H9 (cell line): Measurements from ENCODE around the gene TTC13. TPM values are rescaled to one million over a fixed set of nuclear protein-coding genes. Genes with fewer than 3 reads are reported as not detected.

Source experiments
- DNase-seq: peaks from one replicate; pipeline ENCODE4 v3.0.0-alpha.2; 2017
- H2AFZ ChIP-seq: one replicate; pipeline ENCODE4 v1.6.1; 2013; ENCODE audit warnings: mild to moderate bottlenecking, low read length, control low read depth, moderate library complexity
- H2AK5ac ChIP-seq: 2 replicates; pipeline ENCODE4 v1.6.1; 2013; ENCODE audit warnings: low read length, control low read depth, mixed read lengths; ENCODE audit not compliant: insufficient read length
- H2BK120ac ChIP-seq: one replicate; pipeline ENCODE4 v1.6.1; 2013; ENCODE audit warnings: low read depth, mild to moderate bottlenecking, low read length, control low read depth, inconsistent platforms; ENCODE audit not compliant: poor library complexity, severe bottlenecking
- H2BK12ac ChIP-seq: 2 replicates; pipeline ENCODE4 v1.6.1; 2013; ENCODE audit warnings: low read length, control low read depth, mixed read lengths, low read depth; ENCODE audit not compliant: insufficient read length
- H2BK15ac ChIP-seq: 2 replicates; pipeline ENCODE4 v1.6.1; 2013; ENCODE audit warnings: low read depth, low read length, control low read depth
- H2BK20ac ChIP-seq: one replicate; pipeline ENCODE4 v1.6.1; 2013; ENCODE audit warnings: low read depth, mild to moderate bottlenecking, low read length, control low read depth, inconsistent platforms; ENCODE audit not compliant: poor library complexity, severe bottlenecking
- H2BK5ac ChIP-seq: 2 replicates; pipeline ENCODE4 v1.6.1; 2013; ENCODE audit warnings: low read length, control low read depth, mixed read lengths; ENCODE audit not compliant: insufficient read length
- H3K14ac ChIP-seq: 2 replicates; pipeline ENCODE4 v1.6.1; 2013; ENCODE audit warnings: low read length, control low read depth; ENCODE audit not compliant: insufficient read depth
- H3K18ac ChIP-seq: 2 replicates; pipeline ENCODE4 v1.6.1; 2013; ENCODE audit warnings: low read depth, mild to moderate bottlenecking, mixed read lengths, low read length, control low read depth; ENCODE audit not compliant: insufficient read length
- H3K23ac ChIP-seq: 2 replicates; pipeline ENCODE4 v1.6.1; 2013; ENCODE audit warnings: low read length, control low read depth, mixed read lengths, low read depth; ENCODE audit not compliant: insufficient read length
- H3K23me2 ChIP-seq: 2 replicates; pipeline ENCODE4 v1.6.1; 2013; ENCODE audit warnings: low read depth, mild to moderate bottlenecking, mixed read lengths, low read length, control low read depth; ENCODE audit not compliant: insufficient read length, poor library complexity, severe bottlenecking
- H3K27ac ChIP-seq: 2 replicates; pipeline ENCODE4 v1.5.1; 2013; ENCODE audit warnings: low read length, control low read depth, mixed read lengths, low read depth; ENCODE audit not compliant: insufficient read length
- H3K27me3 ChIP-seq: 2 replicates; pipeline ENCODE4 v1.6.1; 2013; ENCODE audit warnings: low read length, control low read depth, inconsistent platforms; ENCODE audit not compliant: insufficient read depth
- H3K4ac ChIP-seq: 2 replicates; pipeline ENCODE4 v1.6.1; 2013; ENCODE audit warnings: low read depth, mild to moderate bottlenecking, control low read depth, inconsistent platforms, low read length, moderate library complexity
- H3K4me1 ChIP-seq: 2 replicates; pipeline ENCODE4 v1.6.1; 2013; ENCODE audit warnings: low read length, control low read depth, inconsistent platforms; ENCODE audit not compliant: insufficient read depth
- H3K4me2 ChIP-seq: 2 replicates; pipeline ENCODE4 v1.6.1; 2013; ENCODE audit warnings: low read length, control low read depth, mixed read lengths; ENCODE audit not compliant: insufficient read length, insufficient read depth
- H3K56ac ChIP-seq: 2 replicates; pipeline ENCODE4 v1.6.1; 2013; ENCODE audit warnings: low read depth, mild to moderate bottlenecking, mixed read lengths, low read length, control low read depth; ENCODE audit not compliant: insufficient read length
- H3K79me1 ChIP-seq: 2 replicates; pipeline ENCODE4 v1.6.1; 2013; ENCODE audit warnings: low read depth, mild to moderate bottlenecking, moderate library complexity, low read length, control low read depth, inconsistent platforms; ENCODE audit not compliant: insufficient read depth, poor library complexity, severe bottlenecking
- H3K79me2 ChIP-seq: 2 replicates; pipeline ENCODE4 v1.6.1; 2013; ENCODE audit warnings: low read length, control low read depth, inconsistent platforms; ENCODE audit not compliant: insufficient read depth
- H3K9ac ChIP-seq: 2 replicates; pipeline ENCODE4 v1.6.1; 2013; ENCODE audit warnings: low read length, control low read depth, mixed read lengths; ENCODE audit not compliant: insufficient read length; ENCODE audit errors: extremely low read depth
- H3K9me3 ChIP-seq: one replicate; pipeline ENCODE4 v1.6.1; 2013; ENCODE audit warnings: low read depth, low read length, inconsistent platforms; ENCODE audit not compliant: control insufficient read depth
- H3T11ph ChIP-seq: one replicate; pipeline ENCODE4 v1.6.1; 2013; ENCODE audit warnings: mild to moderate bottlenecking, low read length, control low read depth, inconsistent platforms
- H4K20me1 ChIP-seq: one replicate; pipeline ENCODE4 v1.6.1; 2013; ENCODE audit not compliant: control insufficient read depth, insufficient read length, insufficient read depth
- H4K5ac ChIP-seq: 2 replicates; pipeline ENCODE4 v1.6.1; 2013; ENCODE audit warnings: low read depth, mild to moderate bottlenecking, mixed read lengths, low read length, control low read depth; ENCODE audit not compliant: insufficient read length
- H4K8ac ChIP-seq: replicated peaks from 2 replicates; pipeline ENCODE4 v1.6.1; 2013; ENCODE audit warnings: low read length, control low read depth, mixed read lengths, low read depth; ENCODE audit not compliant: insufficient read length
- H4K91ac ChIP-seq: 2 replicates; pipeline ENCODE4 v1.6.1; 2013; ENCODE audit warnings: low read depth, mild to moderate bottlenecking, moderate library complexity, mixed read lengths, low read length, control low read depth; ENCODE audit not compliant: insufficient read length
- H3K27ac Mint-ChIP-seq, 3 experiments: 2 replicates in 2 of 3; 3 replicates in 1 of 3; pipeline ENCODE4 v1.8.0; 2020 to 2021; ENCODE audit warnings: mixed read lengths in 3 of 3, mild to moderate bottlenecking in 1 of 3, moderate library complexity in 1 of 3
- H3K27me3 Mint-ChIP-seq: 2 replicates; pipeline ENCODE4 v1.8.0; 2021; ENCODE audit warnings: low read depth, mild to moderate bottlenecking, moderate library complexity, mixed read lengths
- H3K36me3 Mint-ChIP-seq, 3 experiments: 2 replicates in 2 of 3; 3 replicates in 1 of 3; pipeline ENCODE4 v1.8.0; 2020 to 2021; ENCODE audit warnings: low read depth in 3 of 3, mixed read lengths in 3 of 3; ENCODE audit not compliant: insufficient read depth in 1 of 3
- H3K4me1 Mint-ChIP-seq, 2 experiments: 2 replicates each; pipeline ENCODE4 v1.8.0; 2020; ENCODE audit warnings: mixed read lengths in 2 of 2
- H3K4me3 Mint-ChIP-seq, 2 experiments: 2 replicates in 1 of 2; 3 replicates in 1 of 2; pipeline ENCODE4 v1.8.0; 2020 to 2021; ENCODE audit warnings: mild to moderate bottlenecking in 2 of 2, mixed read lengths in 2 of 2, moderate library complexity in 1 of 2
- H3K9me3 Mint-ChIP-seq, 2 experiments: 2 replicates in 1 of 2; 3 replicates in 1 of 2; pipeline ENCODE4 v1.8.0; 2020; ENCODE audit warnings: mild to moderate bottlenecking in 2 of 2, mixed read lengths in 2 of 2, moderate library complexity in 1 of 2
- WGBS: extraction: QIAGEN DNeasy Blood & Tissue Kit; methylation state at CpG from one replicate; pipeline ENCODE4 v1.1.7; 2013; ENCODE audit warnings: missing lambda C conversion rate, low lambda C conversion rate, mixed read lengths; ENCODE audit not compliant: insufficient read length; ENCODE audit errors: extremely low coverage; 5-methylcytosine and 5-hydroxymethylcytosine counted together
- total RNA-seq: library from RNA; stranded (reverse); gene quantifications from 2 replicates; pipeline ENCODE4 v1.2.1, GENCODE V29; 2021
- TF ChIP-seq, protein P1 (sequence below): fragments of 200-600 bp; sonication (generic); conservative IDR thresholded peaks from 3 replicates; pipeline ENCODE4 v1.8.0; 2021; ENCODE audit warnings: antibody characterized with exemption, mild to moderate bottlenecking

TTC13 gene
- total RNA-seq, 1 experiment from 2014 or later: 7.6 TPM

DNA sequence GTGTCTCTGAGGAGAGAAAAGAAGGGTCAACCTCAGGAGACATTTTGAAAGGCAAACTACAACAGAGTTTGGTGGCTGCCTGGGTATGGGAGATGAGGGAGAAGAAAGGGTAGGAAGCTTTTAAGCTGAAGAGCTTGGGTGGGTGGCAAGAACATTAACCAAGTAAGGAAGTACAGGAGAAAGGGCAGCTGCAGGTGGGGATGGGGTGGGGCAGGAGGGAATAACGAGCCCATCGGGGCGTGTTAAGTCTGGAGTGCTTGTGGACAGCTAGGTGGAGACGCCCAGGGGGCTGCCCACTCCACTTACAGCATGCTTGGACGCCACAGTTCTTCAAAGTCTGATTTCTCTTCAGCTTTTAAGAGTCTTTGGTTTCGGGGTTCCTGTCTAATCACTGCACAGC, 42.8 kb downstream of the TTC13 start:
- no peak overlapping the region for H2AFZ ChIP-seq
- no peaks in the 10 kb centered on the region for H3K4me1 Mint-ChIP-seq
- no peak overlapping the region for H3K23ac ChIP-seq
- H2BK120ac ChIP-seq: no peak overlapping the region
- no peaks in the 10 kb centered on the region for H3K36me3 Mint-ChIP-seq
- no peaks in the 10 kb centered on the region for H3K79me1 ChIP-seq
- H3K23me2 ChIP-seq: no peaks in the 10 kb centered on the region
- no CpG with 5 or more reads among the region's 6 CpGs for WGBS
- no peaks in the 10 kb centered on the region for H3K4me1 ChIP-seq
- H3K79me2 ChIP-seq: no peaks in the 10 kb centered on the region
- no peak overlapping the region for H3K27ac ChIP-seq
- H3K4ac ChIP-seq: no peak overlapping the region
- no peak overlapping the region for H3K4me3 Mint-ChIP-seq
- H4K5ac ChIP-seq: no peak overlapping the region
- no peak overlapping the region for H4K8ac ChIP-seq
- no peaks in the 10 kb centered on the region; the same call in 1 of the 2 replicates for H3K27me3 Mint-ChIP-seq
- H3T11ph ChIP-seq: no peak overlapping the region
- H3K9ac ChIP-seq: no peak overlapping the region
- no peak overlapping the region for H3K27ac Mint-ChIP-seq
- DNase-seq: no peak
- no peak overlapping the region for H2AK5ac ChIP-seq
- H3K18ac ChIP-seq: no peak overlapping the region
- no peaks in the 10 kb centered on the region for H3K9me3 Mint-ChIP-seq
- H4K20me1 ChIP-seq: no peaks in the 10 kb centered on the region
- H2BK15ac ChIP-seq: no peak overlapping the region
- no peak overlapping the region for H2BK5ac ChIP-seq
- H2BK12ac ChIP-seq: no peak overlapping the region
- H4K91ac ChIP-seq: no peak overlapping the region
- no peak overlapping the region for H3K4me2 ChIP-seq
- H3K56ac ChIP-seq: no peak overlapping the region
- H3K27me3 ChIP-seq: no peaks in the 10 kb centered on the region
- no peak overlapping the region for H3K14ac ChIP-seq
- no peaks in the 10 kb centered on the region for H3K9me3 ChIP-seq
- TF ChIP-seq, protein P1, sequence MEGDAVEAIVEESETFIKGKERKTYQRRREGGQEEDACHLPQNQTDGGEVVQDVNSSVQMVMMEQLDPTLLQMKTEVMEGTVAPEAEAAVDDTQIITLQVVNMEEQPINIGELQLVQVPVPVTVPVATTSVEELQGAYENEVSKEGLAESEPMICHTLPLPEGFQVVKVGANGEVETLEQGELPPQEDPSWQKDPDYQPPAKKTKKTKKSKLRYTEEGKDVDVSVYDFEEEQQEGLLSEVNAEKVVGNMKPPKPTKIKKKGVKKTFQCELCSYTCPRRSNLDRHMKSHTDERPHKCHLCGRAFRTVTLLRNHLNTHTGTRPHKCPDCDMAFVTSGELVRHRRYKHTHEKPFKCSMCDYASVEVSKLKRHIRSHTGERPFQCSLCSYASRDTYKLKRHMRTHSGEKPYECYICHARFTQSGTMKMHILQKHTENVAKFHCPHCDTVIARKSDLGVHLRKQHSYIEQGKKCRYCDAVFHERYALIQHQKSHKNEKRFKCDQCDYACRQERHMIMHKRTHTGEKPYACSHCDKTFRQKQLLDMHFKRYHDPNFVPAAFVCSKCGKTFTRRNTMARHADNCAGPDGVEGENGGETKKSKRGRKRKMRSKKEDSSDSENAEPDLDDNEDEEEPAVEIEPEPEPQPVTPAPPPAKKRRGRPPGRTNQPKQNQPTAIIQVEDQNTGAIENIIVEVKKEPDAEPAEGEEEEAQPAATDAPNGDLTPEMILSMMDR: no peak
- no peak overlapping the region for H2BK20ac ChIP-seq
